ENCODE results near the gene CTNND2.
"Not testable (repeated sequence)": the region's sequence is repeated elsewhere in the genome, so short reads cannot be mapped to it uniquely, and the experiment has no call there.

The CTNND2 gene

DNA sequence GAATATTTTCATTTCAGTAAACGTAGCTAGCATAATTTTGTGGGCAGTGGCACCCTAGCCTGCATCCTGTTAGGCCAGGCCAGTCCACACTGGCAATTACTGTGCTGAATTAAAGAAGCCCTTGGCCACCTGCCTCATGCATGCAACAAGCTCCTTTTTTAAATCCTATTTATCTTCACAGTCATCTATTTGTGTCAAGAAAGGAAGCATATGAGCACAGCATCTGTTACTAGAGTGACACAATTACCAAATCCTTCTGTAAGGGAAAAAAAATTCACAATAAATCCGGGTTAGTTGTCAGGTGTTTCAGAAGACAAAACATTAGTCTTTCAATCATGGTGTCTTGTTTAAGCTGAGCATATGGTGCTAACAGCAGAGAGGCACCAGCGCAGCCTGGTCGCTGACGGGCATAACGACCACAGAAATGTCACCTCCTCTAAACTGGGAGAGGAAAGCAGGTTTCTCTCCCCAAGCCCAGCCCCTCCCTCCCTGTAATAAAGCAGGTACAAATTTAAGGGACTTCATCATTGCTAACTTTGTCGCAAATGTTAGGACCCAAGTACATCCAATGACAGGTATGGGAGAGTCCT is 520.6 kb downstream of the CTNND2 start:
- no peak for DNase-seq

GRCh38 chr5:11378461-11378860 is 525.8 kb downstream of the CTNND2 start:
- DNase-seq, result no peak

DNA sequence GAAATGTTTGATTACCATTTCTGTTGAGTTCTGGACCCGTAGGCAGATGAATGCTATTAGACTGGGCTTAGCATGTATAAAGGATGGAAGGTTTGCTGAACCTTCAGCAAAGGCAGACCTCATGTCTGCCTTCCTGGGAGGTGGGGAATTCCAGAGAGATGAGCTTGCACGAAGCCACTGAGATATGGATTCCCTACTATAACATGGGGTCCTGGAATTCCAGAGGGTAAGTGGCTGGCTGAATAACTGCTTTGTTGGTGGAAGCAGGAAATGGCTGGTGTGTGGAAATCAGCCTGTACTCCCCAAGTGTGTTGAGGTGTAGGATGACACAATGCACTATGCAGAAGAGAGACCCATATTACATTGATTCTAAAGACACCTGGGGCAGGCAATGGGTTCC is 526.4 kb downstream of the CTNND2 start:
- no peak for DNase-seq

DNA sequence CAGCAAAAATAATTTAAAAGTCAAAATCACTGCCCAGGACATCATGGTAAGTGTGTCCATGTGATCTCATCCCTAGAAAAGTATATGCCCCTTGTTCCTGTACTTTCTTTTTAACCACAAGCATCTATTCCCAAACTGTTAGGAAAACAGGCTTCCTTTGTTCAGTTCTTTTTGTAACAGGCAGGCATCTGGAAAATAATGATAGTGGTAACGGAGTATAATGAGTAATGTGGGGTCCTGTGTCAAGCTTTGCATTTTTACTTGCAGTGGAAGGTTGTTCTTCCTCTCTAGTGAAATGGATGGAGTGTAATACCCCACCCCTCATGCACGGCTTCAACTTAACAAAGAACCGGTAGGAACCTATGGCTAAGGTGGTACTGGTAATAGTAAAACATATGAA is 532.1 kb downstream of the CTNND2 start:
- DNase-seq, result no peak

DNA sequence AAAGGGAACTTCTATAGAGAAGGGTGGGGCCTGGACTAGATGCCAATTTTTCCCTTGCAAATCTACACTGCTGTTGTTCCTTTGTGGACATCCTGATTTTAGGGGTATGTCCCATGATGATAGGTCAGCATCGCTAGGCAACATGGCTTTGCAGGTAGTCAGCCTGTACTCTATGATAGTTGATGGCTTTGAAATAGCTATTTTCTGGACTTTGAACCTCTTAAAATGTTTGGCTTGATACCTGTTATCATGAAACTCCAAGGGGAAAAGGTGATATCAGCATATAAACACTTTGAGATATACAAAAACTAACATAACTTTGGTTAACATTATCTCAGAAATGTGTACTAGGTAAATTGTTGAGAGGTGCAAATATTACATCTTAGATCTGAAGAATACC is 533.2 kb downstream of the CTNND2 start:
- no peak for DNase-seq

- DNase-seq, result no peak
Observed at GRCh38 chr5:11364531-11364930, 539.7 kb downstream of the CTNND2 start.

GRCh38 chr5:11363631-11364178 is 540.5 kb downstream of the CTNND2 start:
- DNase-seq, result no peak

GRCh38 chr5:11361768-11362167 is 542.5 kb downstream of the CTNND2 start:
- no peak for DNase-seq

DNA sequence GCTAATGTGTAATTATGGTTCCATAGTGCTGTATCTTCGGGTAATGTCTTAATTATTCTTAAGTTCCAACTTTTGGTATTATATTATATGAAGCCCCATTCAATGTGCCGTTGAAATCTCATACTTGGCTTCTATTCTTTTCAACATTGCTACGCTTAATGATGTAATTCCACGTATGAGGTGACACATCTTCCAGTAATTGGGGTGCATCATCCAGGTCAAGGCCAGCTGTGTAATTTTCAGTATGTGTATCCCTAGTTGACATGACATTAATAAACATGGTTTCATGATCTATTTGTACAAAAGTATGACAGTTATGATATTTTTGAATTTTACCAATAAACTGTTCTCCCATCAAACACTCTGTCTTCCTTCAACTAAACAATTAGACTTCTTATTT is 546.3 kb downstream of the CTNND2 start:
- DNase-seq, result no peak

- no peak for DNase-seq
Observed at GRCh38 chr5:11355491-11355890, 548.8 kb downstream of the CTNND2 start.

DNA sequence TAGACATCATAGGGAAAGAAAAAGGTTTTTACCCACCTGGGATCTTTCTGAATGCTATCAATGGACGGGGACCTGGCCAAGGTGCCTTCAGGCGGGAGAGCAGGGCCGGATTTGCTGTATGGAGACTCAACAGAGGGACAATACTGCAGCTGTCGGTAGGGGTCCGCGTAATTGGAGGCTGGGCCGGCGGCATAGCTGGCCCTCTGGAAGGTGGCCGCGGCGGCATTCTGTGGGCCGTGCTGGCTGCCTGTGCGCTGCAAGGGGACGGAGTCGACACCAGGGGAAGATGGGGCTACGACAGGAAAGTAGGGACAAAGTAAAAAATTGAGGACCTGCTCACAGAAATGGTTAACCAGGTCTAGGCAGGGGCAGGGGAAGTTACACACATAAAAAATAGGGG is 557.9 kb downstream of the CTNND2 start:
- no peak for DNase-seq

DNA sequence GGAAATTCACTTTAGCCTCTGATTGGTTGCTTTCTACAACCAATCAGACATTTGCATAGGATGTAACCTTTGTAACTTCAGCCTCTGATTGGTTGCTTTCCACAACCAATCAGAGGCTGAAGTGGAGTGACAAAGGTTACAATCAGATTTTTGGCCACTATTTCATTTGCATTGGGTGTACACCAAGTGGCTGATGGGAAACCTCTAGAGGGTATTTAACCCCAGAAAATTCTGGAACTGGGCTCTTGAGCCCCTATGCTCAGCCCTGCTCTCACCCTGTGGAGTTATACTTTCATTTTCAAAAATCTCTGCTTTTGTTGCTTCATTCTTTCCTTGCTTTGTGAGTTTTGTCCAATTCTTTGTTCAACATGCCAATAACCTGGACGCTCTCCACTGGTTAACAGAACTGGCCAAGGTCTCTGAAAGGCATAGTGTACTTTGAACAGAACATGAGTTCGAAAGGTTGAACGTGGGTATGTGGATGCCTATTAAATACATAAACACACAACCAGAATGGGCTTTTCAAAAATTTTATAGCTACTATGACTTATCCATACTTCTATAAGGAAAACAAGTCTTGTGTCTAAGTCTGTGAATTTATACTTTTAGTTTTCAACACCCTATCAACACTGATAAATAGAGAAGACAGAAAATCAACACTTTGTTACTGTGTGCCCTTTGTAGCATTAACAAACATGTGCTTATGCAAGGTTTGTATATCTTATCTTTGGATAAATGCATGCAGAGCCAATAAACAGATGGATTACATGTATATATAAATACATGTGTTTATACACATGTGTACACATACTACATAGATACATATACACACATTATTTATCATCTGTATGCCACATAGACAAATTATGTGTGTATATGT is 568.1 kb downstream of the CTNND2 start:
- no peak for DNase-seq

- no peak for DNase-seq
Observed at GRCh38 chr5:11334404-11334803, 569.8 kb downstream of the CTNND2 start.

DNA sequence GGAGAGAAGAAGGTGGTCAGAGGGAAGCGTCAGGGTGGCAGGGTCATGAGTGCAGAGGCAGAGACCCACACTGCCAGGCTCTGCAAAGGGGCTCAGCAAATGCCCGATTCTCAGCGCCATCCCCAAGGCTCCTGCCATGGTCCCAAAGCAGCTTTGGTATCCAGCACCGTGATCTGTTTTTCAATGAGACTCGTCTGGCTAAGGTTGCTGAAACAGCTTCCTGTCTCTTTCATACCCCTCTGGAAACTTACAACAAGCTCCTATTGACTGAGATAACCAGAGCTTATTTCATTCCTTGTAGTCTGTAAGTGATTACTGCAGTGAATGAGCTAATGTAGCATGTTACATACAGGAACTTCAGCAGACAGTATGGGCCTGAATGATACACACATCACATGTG is 574.6 kb downstream of the CTNND2 start:
- DNase-seq, result no peak

DNA sequence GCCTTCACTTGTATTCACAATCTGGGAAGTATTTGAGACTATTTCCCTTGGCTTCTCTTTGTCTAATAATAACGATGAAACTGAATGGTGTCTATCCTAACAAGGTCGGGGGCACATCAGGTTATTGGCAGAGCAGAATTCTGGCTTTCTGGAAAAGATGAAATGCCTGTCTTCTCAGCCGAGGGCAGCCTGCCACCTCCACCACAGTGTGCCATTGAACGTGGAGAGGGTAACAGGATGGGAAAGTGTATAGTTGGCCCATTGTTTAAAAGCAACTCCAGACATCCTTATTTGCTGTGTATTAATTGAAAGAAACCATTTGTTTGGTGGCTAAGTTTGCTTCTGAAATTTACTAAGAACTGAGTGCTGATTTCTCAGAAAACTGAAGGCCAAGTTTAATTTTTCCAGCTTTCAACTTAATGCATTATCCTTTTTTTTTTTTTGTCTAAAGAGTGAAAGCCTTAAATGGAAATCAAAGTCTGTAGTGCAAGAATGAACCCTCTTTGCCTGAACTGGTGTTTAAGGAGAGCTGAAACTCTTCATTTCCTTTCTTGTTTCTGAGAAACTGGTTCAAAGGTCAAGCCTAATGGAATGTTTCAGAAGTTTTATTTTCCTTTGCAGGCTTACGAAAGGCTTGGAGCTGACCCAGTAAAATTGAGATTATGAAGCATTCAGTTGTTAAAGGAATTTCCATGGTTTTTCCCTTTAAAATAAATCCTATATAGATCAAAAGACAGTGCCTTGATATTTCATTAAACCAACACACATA is 579.5 kb downstream of the CTNND2 start:
- DNase-seq, result no peak

DNA sequence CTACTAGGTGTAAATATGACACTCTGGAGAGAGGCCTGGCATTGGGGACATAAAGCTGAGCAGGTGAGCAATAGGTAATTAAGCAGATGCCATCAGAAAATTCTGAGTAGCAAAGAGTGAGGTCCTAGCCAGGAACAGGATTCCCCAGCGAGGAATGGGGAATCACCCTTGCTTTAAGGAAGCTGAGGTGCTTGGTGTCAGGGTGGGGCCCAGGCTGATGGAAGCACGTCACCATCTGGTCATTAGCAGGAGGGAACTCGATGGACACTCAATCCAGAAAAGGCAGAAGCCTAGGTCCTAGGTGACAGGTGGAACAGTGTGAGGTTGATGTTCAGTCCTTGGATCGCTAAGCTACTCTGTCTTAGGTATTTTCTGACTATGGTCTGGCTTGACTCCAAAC is 580.5 kb downstream of the CTNND2 start:
- DNase-seq, result no peak

DNA sequence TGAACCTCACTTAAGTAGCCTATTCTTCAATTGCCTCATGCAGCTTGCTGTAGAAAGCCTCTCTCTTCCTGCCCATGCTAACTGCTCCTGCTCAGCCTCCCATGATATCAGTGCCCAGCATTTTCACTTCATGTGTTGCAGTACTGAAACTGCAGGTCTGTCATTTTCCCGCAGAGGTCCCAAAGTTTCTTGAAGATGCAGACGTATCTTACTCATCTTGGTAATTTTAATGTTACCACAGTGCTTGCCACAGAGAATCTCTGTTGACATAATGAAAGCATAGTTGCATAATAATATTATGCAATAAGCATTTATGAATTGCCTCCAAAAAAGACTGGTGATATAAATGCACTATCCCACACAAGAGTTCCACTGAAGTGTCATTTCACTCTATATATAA is 582.1 kb downstream of the CTNND2 start:
- no peak for DNase-seq

DNA sequence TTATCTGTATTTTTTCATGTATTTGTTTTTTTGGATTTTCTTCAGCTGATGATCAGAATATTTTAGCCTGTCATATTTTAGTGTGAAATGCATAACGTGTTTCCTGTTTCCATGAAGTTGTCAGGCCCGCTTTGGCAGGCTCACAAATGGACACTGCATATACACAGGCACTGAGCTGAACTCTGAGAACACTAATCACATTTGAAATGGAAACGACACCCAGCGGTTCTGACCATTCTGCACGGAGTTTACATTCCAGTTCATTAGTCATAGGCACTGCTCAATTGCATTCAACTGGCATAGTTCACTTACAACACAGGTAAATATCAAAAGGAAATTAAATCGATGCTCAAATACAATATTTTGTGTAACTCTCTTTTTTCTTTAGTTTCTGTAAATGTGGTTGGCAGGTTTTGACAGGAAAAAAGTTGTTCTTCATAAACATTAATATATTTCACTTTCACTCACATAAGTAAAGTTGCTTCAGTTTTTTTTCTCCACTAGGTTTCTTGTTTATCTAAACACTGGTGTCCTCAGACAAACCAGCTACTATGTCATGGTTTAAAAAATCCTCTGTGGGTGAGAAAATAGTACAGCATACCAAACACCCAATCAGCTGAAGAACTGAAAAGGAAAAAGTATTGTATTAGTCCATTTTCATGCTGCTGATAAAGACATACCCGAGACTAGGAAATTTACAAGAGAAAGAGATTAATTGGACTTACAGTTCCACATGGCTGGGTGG is 584.2 kb downstream of the CTNND2 start:
- no peak for DNase-seq

- DNase-seq, result not testable (repeated sequence)
Observed at GRCh38 chr5:11313694-11314093, 590.6 kb downstream of the CTNND2 start.

DNA sequence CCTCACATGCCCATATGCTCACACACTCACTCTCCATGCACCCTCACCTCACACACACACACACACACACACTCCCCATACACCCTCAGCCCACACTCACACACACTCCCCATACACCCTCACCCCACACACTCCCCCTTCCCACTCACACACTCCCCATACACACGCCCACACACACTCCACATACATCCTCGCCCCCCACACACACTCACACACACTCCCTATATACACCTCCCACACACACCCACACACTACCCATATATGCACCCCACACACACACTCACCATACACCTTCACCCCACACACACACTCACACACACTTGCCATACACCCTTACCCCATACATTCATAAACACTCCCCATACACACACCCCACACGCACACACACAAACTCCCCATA is 592.5 kb downstream of the CTNND2 start:
- no peak for DNase-seq

- DNase-seq, result no peak
Observed at GRCh38 chr5:11311272-11311671, 593.0 kb downstream of the CTNND2 start.

- DNase-seq, result no peak
Observed at GRCh38 chr5:11310158-11310557, 594.1 kb downstream of the CTNND2 start.

GRCh38 chr5:11306365-11306764 is 597.9 kb downstream of the CTNND2 start:
- DNase-seq, result no peak
